K562 (cell line): ENCODE measurements around the gene TRIM31. TPM values are rescaled to one million over a fixed set of nuclear protein-coding genes. Genes with fewer than 3 reads are reported as not detected.

Experiments
- CBX5 ChIP-seq: IDR thresholded peaks from 2 replicates; pipeline ENCODE4 v1.6.1; 2014; ENCODE audit warnings: low read depth, borderline replicate concordance
- CBX8 ChIP-seq: fragments of 200-600 bp; sonication (generic); IDR thresholded peaks from 2 replicates; pipeline ENCODE4 v1.6.1; 2012; ENCODE audit warnings: borderline replicate concordance, mixed run types, low read depth, mild to moderate bottlenecking, moderate library complexity, mixed read lengths, low read length, control low read depth, inconsistent platforms; ENCODE audit not compliant: poor library complexity, severe bottlenecking; ENCODE audit errors: extremely low read depth
- ESRRB ChIP-seq: fragments of 250-450 bp; sonication (Bioruptor Pico); IDR thresholded peaks from 2 replicates; pipeline ENCODE4 v1.5.0; 2020; ENCODE audit warnings: mild to moderate bottlenecking, moderate library complexity, borderline replicate concordance
- GABPB2 ChIP-seq: fragments of 250-450 bp; sonication (Bioruptor Pico); conservative IDR thresholded peaks from 2 replicates; pipeline ENCODE4 v1.5.1; 2021; ENCODE audit warnings: mild to moderate bottlenecking
- HDAC1 ChIP-seq, 2 experiments: fragments of 450-650 bp; IDR thresholded peaks; 2 replicates each; pipeline ENCODE4 v1.6.1; 2016 to 2017; ENCODE audit warnings: inconsistent platforms in 1 of 2, mild to moderate bottlenecking in 1 of 2, moderate library complexity in 1 of 2
- L3MBTL2 ChIP-seq: fragments of 450-650 bp; IDR thresholded peaks from 2 replicates; pipeline ENCODE4 v1.6.1; 2016; ENCODE audit warnings: mild to moderate bottlenecking, moderate library complexity
- NR1H2 ChIP-seq: sonication (generic); formaldehyde crosslinking; IDR thresholded peaks from 2 replicates; pipeline ENCODE4 v1.4.0; 2020; ENCODE audit warnings: mild to moderate bottlenecking, missing genetic modification reagents
- PHF20 ChIP-seq: fragments of 450-650 bp; IDR thresholded peaks from 2 replicates; pipeline ENCODE4 v1.6.1; 2018; ENCODE audit not compliant: partially characterized antibody
- RBM34 ChIP-seq: fragments of 200-400 bp; formaldehyde crosslinking; IDR thresholded peaks from 2 replicates; pipeline ENCODE4 v1.6.1; 2018; ENCODE audit warnings: low read length, borderline replicate concordance; ENCODE audit not compliant: insufficient read depth
- RFX5 ChIP-seq: IDR thresholded peaks from 2 replicates; pipeline ENCODE4 v1.6.1; 2011; ENCODE audit warnings: low read depth, mild to moderate bottlenecking, improper control_type of control experiment, low read length
- ZKSCAN8 ChIP-seq: fragments of 200-800 bp; sonication (Bioruptor generic); IDR thresholded peaks from 2 replicates; pipeline ENCODE4 v1.6.1; 2016; ENCODE audit warnings: missing genetic modification characterization, missing compliant biosample characterization
- ZNF121 ChIP-seq: sonication (generic); formaldehyde crosslinking; conservative IDR thresholded peaks from 2 replicates; pipeline ENCODE4 v1.8.0; 2022; ENCODE audit warnings: missing genetic modification reagents
- ZNF124 ChIP-seq: sonication (generic); formaldehyde crosslinking; IDR thresholded peaks from 2 replicates; pipeline ENCODE4 v1.8.1; 2022; ENCODE audit warnings: missing genetic modification reagents
- ZNF146 ChIP-seq: IDR thresholded peaks from one replicate; pipeline ENCODE4 v1.6.1; 2018; ENCODE audit warnings: missing compliant biosample characterization; ENCODE audit not compliant: unreplicated experiment
- ZNF436 ChIP-seq: fragments of 250-450, 450-650 bp; sonication (Bioruptor Pico); formaldehyde crosslinking; IDR thresholded peaks from 2 replicates; pipeline ENCODE4 v1.7.0; 2020; ENCODE audit warnings: mild to moderate bottlenecking
- polyA plus RNA-seq, 8 experiments: library from polyadenylated mRNA; depleted of rRNA in 4 of 8; stranded (reverse) in 5 of 8; unstranded in 3 of 8; fragments of >200 nt; fragmentation: Nextera tagmentation in 2 of 8; fragmentation: Illumina TruSeq in 1 of 8; extraction: Ambion mirVana in 2 of 8; extraction: Trizol in 1 of 8; gene quantifications; 2 replicates each; pipeline versions ENCODE4 v1.2.1 to v1.2.3, GENCODE V29; 2011 to 2014; ENCODE audit warnings: inconsistent platforms in 1 of 8, missing spikeins in 1 of 8
- total RNA-seq, 7 experiments: library from RNA; depleted of rRNA in 6 of 7; stranded (reverse); fragments of >200 nt in 6 of 7; fragmentation: Illumina TruSeq in 2 of 7; extraction: Trizol in 2 of 7; gene quantifications; 2 replicates each; pipeline versions ENCODE4 v1.2.1 to v1.2.3, GENCODE V29; 2011 to 2021; ENCODE audit warnings: low replicate concordance in 1 of 7
- TF ChIP-seq, protein P1 (sequence below): fragments of 250-450 bp; sonication (Bioruptor Pico); IDR thresholded peaks from 2 replicates; pipeline ENCODE4 v1.9.0; 2021; ENCODE audit warnings: mild to moderate bottlenecking, inconsistent platforms
- TF ChIP-seq, protein P2 (sequence below): fragments of 250-450 bp; sonication (Bioruptor Pico); IDR thresholded peaks from 2 replicates; pipeline ENCODE4 v1.8.0; 2022; ENCODE audit warnings: inconsistent platforms
- TF ChIP-seq, protein P3 (sequence below): fragments of 450-650 bp; formaldehyde crosslinking; IDR thresholded peaks from 2 replicates; pipeline ENCODE4 v1.4.0; 2020; ENCODE audit warnings: mild to moderate bottlenecking, mixed read lengths

The TRIM31 gene
- total and polyA plus RNA-seq, 9 of the 15 experiments (the other 6 are each of a cell fraction or from before 2014, with no cell fraction given): not detected

DNA sequence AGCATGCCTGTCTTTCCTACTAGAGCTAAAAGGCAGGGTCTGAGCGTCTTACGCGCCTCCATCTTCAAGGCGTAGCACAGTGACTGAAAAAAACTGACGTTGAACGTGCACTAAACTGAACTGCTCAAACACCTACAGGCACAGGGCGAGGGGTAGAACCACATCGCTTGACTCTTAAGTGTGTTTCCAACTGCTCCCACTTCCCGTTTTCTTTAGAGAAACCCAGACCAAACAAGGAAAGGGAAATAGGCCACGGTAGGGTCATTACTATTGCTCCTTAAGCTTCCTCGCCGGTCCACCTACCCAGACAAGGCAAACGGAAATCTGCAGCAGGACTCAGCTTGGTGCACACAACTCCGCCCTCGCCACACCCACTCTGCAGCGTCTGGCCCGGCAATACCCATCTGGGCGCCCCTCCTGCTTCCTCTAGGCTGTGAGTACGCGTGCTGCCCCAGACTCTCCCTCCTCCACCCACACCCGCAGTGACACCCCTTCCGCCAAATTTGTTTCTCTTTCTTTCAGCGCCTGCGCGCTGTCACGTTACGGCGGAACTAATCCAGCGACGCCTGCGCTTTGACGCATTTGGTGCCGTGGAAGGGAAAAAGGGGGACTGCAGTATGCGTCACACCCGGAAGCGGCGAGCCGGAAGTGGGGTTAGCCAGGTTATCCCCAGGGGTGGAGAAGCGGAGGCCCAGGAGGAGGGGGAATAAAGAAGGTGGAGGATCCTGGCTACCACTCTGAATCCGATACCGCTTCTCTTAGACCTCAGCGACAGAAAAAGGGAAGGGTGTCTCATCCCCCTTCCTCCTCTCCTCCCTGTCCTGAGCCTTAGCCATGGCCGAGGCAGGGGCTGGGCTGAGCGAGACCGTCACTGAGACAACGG lies 46.1 kb downstream of the TRIM31 start, which contains the start of gene PPP1R11 (continued):
- TF ChIP-seq ZNF146 (CRISPR knock-in tag) (no peak), HDAC1 (IDR thresholded peaks at IDR 0.05) (peak in 1 of 2 experiments; percentile 86; a peak in 2 of 4 replicates), CBX8 (no peak), GABPB2 (no peak), L3MBTL2 (peak; percentile 85), ZNF121 (CRISPR knock-in tag) (no peak), NR1H2 (CRISPR knock-in tag) (no peak), ZNF436 (CRISPR knock-in tag) (no peak), PHF20 (peak; percentile 97), RBM34 (no peak), CBX5 (0 out of 2 replicates have a peak, but pooled peaks have one; percentile 52), ESRRB (CRISPR knock-in tag) (no peak), ZNF124 (CRISPR knock-in tag) (no peak), ZKSCAN8 (CRISPR knock-in tag) (no peak), RFX5 (0 out of 2 replicates have a peak, but pooled peaks have one; percentile 22)
- TF ChIP-seq, protein P1, sequence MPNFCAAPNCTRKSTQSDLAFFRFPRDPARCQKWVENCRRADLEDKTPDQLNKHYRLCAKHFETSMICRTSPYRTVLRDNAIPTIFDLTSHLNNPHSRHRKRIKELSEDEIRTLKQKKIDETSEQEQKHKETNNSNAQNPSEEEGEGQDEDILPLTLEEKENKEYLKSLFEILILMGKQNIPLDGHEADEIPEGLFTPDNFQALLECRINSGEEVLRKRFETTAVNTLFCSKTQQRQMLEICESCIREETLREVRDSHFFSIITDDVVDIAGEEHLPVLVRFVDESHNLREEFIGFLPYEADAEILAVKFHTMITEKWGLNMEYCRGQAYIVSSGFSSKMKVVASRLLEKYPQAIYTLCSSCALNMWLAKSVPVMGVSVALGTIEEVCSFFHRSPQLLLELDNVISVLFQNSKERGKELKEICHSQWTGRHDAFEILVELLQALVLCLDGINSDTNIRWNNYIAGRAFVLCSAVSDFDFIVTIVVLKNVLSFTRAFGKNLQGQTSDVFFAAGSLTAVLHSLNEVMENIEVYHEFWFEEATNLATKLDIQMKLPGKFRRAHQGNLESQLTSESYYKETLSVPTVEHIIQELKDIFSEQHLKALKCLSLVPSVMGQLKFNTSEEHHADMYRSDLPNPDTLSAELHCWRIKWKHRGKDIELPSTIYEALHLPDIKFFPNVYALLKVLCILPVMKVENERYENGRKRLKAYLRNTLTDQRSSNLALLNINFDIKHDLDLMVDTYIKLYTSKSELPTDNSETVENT (CRISPR knock-in tag): peak; percentile 37; the same call in 1 of the 2 replicates
- TF ChIP-seq, protein P2, sequence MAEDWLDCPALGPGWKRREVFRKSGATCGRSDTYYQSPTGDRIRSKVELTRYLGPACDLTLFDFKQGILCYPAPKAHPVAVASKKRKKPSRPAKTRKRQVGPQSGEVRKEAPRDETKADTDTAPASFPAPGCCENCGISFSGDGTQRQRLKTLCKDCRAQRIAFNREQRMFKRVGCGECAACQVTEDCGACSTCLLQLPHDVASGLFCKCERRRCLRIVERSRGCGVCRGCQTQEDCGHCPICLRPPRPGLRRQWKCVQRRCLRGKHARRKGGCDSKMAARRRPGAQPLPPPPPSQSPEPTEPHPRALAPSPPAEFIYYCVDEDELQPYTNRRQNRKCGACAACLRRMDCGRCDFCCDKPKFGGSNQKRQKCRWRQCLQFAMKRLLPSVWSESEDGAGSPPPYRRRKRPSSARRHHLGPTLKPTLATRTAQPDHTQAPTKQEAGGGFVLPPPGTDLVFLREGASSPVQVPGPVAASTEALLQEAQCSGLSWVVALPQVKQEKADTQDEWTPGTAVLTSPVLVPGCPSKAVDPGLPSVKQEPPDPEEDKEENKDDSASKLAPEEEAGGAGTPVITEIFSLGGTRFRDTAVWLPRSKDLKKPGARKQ: no peak
- TF ChIP-seq, protein P3, sequence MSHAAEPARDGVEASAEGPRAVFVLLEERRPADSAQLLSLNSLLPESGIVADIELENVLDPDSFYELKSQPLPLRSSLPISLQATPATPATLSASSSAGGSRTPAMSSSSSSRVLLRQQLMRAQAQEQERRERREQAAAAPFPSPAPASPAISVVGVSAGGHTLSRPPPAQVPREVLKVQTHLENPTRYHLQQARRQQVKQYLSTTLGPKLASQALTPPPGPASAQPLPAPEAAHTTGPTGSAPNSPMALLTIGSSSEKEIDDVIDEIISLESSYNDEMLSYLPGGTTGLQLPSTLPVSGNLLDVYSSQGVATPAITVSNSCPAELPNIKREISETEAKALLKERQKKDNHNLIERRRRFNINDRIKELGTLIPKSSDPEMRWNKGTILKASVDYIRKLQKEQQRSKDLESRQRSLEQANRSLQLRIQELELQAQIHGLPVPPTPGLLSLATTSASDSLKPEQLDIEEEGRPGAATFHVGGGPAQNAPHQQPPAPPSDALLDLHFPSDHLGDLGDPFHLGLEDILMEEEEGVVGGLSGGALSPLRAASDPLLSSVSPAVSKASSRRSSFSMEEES (CRISPR knock-in tag): peak; percentile 13; the same call in 1 of the 2 replicates
